ENCODE data around the gene PRR5L. TPM values are rescaled to one million over a fixed set of nuclear protein-coding genes. Genes with fewer than 3 reads are reported as not detected.

The PRR5L gene
- total and polyA plus RNA-seq, 7 donors = 3.3 to 105 (median 11.9) TPM

DNA sequence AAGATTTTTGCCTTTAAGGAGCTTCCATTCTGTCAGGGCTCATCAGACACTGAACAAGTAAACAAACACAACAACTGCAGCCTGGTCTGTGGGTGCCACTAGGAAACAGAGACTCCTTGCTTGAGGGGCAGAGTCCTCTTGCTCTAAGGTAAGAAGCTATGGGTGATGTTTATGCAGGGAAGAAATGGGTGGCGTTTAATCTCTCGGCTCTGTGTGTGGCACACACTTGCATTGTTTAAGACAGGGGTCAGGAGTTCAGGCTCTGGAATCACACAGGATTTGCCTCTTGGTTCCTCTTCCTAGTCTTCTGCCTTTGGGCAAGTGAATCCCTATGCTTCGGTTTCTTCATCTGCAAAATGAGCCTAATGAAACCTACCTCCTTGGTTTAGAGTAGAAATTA, 90.3 kb downstream of the PRR5L start:
- intact Hi-C loops (cut with DNase I) = no loop called here
- WGBS, 2 donors = 89 to 90% methylated on average over 3 of the region's 3 CpGs

DNA sequence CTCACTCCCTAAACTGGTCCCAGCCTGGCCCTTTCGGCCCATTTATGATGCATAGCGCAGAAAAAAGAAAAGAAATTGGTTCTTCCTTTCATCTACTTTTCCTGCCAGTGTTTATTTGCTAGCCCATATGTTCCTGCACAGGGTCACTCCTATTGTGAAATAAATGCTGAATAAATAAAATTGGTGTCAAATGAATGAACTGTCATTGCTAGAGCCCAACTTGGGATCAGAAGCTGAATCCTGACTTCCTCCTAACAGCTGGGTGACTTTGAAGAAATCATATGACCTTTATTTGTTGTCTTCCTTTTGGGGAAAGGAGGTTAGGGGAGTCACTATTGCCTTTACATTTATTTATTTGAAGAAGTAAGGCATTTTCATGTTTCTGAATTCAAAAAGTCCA, 92.0 kb downstream of the PRR5L start:
- no peak for DNase-seq
- no peak overlapping the region for H3K27ac ChIP-seq
- no peak overlapping the region for H3K4me3 ChIP-seq
- intact Hi-C loops (cut with DNase I) = no loop called here
- no peaks in the 10 kb centered on the region for H3K36me3 ChIP-seq
- WGBS, 2 donors = 87 to 88% methylated on average over 2 of the region's 2 CpGs
- no peak for TF ChIP-seq EP300 (IDR thresholded peaks at IDR 0.05)
- TF ChIP-seq, protein P1, sequence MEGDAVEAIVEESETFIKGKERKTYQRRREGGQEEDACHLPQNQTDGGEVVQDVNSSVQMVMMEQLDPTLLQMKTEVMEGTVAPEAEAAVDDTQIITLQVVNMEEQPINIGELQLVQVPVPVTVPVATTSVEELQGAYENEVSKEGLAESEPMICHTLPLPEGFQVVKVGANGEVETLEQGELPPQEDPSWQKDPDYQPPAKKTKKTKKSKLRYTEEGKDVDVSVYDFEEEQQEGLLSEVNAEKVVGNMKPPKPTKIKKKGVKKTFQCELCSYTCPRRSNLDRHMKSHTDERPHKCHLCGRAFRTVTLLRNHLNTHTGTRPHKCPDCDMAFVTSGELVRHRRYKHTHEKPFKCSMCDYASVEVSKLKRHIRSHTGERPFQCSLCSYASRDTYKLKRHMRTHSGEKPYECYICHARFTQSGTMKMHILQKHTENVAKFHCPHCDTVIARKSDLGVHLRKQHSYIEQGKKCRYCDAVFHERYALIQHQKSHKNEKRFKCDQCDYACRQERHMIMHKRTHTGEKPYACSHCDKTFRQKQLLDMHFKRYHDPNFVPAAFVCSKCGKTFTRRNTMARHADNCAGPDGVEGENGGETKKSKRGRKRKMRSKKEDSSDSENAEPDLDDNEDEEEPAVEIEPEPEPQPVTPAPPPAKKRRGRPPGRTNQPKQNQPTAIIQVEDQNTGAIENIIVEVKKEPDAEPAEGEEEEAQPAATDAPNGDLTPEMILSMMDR (IDR thresholded peaks at IDR 0.05) = no peak
- TF ChIP-seq POLR2A (IDR thresholded peaks at IDR 0.05) = no peak
- TF ChIP-seq POLR2AphosphoS5 (IDR thresholded peaks at IDR 0.05) = no peak
- no peaks in the 10 kb centered on the region for H3K27me3 ChIP-seq
- no peaks in the 10 kb centered on the region for H3K4me1 ChIP-seq
- H3K9me3 ChIP-seq = no peaks in the 10 kb centered on the region

More for the DNA sequence above, 90.3 kb downstream of the PRR5L start:
- H3K36me3 ChIP-seq = no peaks in the 10 kb centered on the region
- no peaks in the 10 kb centered on the region for H3K4me1 ChIP-seq
- H3K27me3 ChIP-seq = no peaks in the 10 kb centered on the region
- TF ChIP-seq POLR2AphosphoS5 (IDR thresholded peaks at IDR 0.05) = no peak
- TF ChIP-seq, protein P1 (IDR thresholded peaks at IDR 0.05) = no peak
- no peak for TF ChIP-seq POLR2A (IDR thresholded peaks at IDR 0.05)
- TF ChIP-seq EP300 (IDR thresholded peaks at IDR 0.05) = no peak
- no peak overlapping the region for H3K4me3 ChIP-seq
- H3K27ac ChIP-seq = no peak overlapping the region
- no peaks in the 10 kb centered on the region for H3K9me3 ChIP-seq
- DNase-seq = no peak

DNA sequence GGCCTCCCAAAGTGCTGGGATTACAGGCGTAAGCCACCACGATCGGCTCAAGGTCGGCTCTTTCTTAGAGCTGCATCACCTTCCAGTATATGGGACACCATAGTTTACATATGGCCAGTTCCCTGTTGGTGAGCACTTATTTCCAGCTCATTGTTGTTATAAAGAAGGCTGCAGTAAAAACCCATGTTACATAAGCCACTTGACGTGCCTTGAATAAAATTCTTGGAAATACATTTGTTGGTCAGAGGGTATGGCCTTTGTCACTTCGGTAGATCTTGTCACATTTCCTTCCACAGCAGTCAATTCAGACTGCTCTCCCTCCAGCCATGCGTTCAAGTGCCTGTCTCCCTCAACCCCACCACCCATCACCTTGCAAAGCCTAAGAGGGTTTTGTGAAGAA, 92.9 kb downstream of the PRR5L start:
- TF ChIP-seq, protein P1 (IDR thresholded peaks at IDR 0.05) = no peak
- 90 to 91% methylated on average over 7 of the region's 7 CpGs for WGBS, 2 donors
- Histone ChIP-seq H3K27me3 (no peaks in the 10 kb centered on the region), H3K36me3 (peaks cover 0 to 1% (median 0%) of the 10 kb centered on the region in 4 donors), H3K9me3 (no peaks in the 10 kb centered on the region), H3K4me3 (no peak overlapping the region), H3K27ac (no peak overlapping the region), H3K4me1 (no peaks in the 10 kb centered on the region)
- intact Hi-C loops (cut with DNase I) = no loop called here
- DNase-seq = no peak

DNA sequence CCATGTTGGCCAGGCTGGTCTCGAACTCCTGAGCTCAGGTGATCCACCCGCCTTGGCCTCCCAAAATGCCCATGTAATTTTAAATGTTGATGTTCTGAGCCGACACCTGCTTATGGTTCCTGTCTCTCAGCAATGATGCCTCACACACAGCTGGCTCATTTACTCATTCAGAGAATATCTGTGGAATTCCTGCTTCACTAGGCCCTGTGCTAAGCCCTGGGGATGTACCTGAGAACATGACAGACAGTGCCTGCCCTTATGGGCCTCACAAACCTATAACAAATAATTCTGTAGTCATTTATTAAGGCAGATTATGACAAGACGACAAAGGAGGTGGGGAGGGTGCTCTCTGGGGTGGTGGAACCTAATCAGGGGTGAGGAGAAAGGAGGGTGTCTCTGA, 93.7 kb downstream of the PRR5L start:
- TF ChIP-seq POLR2AphosphoS5 (IDR thresholded peaks at IDR 0.05) = no peak
- no peak for TF ChIP-seq EP300 (IDR thresholded peaks at IDR 0.05)
- TF ChIP-seq POLR2A (IDR thresholded peaks at IDR 0.05) = no peak
- TF ChIP-seq, protein P1 (IDR thresholded peaks at IDR 0.05) = no peak
- Histone ChIP-seq H3K27ac (no peak overlapping the region), H3K4me1 (no peaks in the 10 kb centered on the region), H3K9me3 (no peaks in the 10 kb centered on the region), H3K4me3 (no peak overlapping the region), H3K27me3 (no peaks in the 10 kb centered on the region), H3K36me3 (peaks cover 0 to 3% (median 0%) of the 10 kb centered on the region in 4 donors)
- DNase-seq = no peak
- 92 to 94% methylated on average over 4 of the region's 4 CpGs for WGBS, 2 donors
- intact Hi-C loops (cut with DNase I) = no loop called here

DNA sequence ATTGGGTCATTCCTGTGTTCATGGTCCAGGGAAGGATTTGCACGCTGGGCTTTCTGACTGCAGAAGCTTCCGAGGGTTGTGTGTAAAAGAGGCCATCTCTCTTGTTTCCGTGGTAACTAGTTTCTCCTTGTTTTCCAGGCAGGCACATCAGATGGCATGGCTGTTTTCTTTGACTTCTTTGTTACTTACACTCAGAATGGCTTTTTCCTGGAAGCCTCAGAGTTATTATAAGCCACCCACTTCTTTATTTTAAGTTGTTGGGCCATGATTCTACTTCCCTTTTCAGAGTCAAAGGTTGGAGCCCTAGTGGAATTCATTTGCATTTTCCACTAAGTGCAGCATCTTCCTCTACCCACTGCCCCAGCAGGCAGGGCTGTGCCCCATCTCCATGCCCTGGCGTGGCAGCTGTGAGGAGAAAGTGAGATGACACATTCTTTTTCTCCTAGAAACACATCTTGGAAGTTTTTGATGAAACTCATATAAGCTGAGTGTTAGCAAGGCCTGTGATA, 94.9 kb downstream of the PRR5L start:
- no peak for DNase-seq
- Histone ChIP-seq H3K9me3 (no peaks in the 10 kb centered on the region), H3K4me3 (no peak overlapping the region), H3K27me3 (no peaks in the 10 kb centered on the region), H3K27ac (no peak overlapping the region), H3K36me3 (peaks cover 0 to 3% (median 0%) of the 10 kb centered on the region in 4 donors), H3K4me1 (no peaks in the 10 kb centered on the region)
- 33 to 44% methylated on average over 4 of the region's 4 CpGs for WGBS, 2 donors
- TF ChIP-seq POLR2A (IDR thresholded peaks at IDR 0.05) (no peak), POLR2AphosphoS5 (IDR thresholded peaks at IDR 0.05) (no peak), EP300 (IDR thresholded peaks at IDR 0.05) (no peak)
- TF ChIP-seq, protein P1 (IDR thresholded peaks at IDR 0.05) = no peak
- intact Hi-C loops (cut with DNase I) = no loop called here

Data from sigmoid colon (tissue), 7 donors.